Tibial nerve (tissue), 3 donors: ENCODE measurements around the gene FBXL2.

Experiments
- CTCF ChIP-seq, 5 experiments: fragments of 200-600 bp in 3 of 5; fragments of 450-650 bp in 2 of 5; sonication (generic) in 3 of 5; IDR thresholded peaks; one replicate each; pipeline ENCODE4 v1.5.1; 2016 to 2019; ENCODE audit warnings: antibody characterized with exemption in 5 of 5, mild to moderate bottlenecking in 3 of 5, moderate library complexity in 2 of 5
- POLR2A ChIP-seq, 2 donors: fragments of 450-650 bp; IDR thresholded peaks; one replicate each; pipeline ENCODE4 v1.6.1; 2017; ENCODE audit warnings: antibody characterized with exemption in 2 of 2, mild to moderate bottlenecking in 2 of 2, moderate library complexity in 2 of 2

DNA sequence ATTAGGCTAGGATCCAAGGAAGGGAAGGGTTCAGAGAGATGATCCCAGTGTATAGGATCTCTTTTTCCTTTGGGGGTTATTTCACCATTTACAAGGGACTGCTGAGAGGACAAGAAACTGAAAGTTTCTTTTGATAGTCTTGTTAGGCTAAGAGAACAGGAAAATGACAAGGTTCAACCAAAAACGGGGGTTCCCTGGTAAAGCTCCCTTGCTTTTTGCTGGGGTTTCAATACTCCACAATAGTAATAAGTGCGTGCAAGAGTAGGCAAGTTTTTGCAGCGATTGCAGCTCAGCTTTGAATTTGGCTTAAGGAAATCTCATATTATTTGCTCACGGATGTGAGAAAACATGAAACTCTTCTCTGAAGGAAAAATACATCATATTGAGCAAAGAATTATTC lies 39.8 kb upstream of the FBXL2 start:
- no peak for TF ChIP-seq CTCF (IDR thresholded peaks at IDR 0.05)
- no peak for TF ChIP-seq POLR2A (IDR thresholded peaks at IDR 0.05)
